Skeletal muscle tissue (tissue), 4 donors: ENCODE data around the gene FOXA1. TPM values are rescaled to one million over a fixed set of nuclear protein-coding genes. Genes with fewer than 3 reads are reported as not detected.
"Not testable (repeated sequence)": the region's sequence is repeated elsewhere in the genome, so short reads cannot be mapped to it uniquely, and the experiment has no call there.

Source experiments
- H3K27ac ChIP-seq: one replicate; pipeline ENCODE4 v1.7.0; 2013; ENCODE audit warnings: mild to moderate bottlenecking, low read depth, low read length, inconsistent platforms
- H3K27me3 ChIP-seq, 3 donors: one replicate each; pipeline ENCODE4 v1.7.0; 2013; ENCODE audit warnings: low read length in 3 of 3; ENCODE audit not compliant: control insufficient read depth in 3 of 3, insufficient read depth in 3 of 3
- H3K36me3 ChIP-seq, 3 donors: one replicate each; pipeline ENCODE4 v1.7.0; 2013; ENCODE audit warnings: low read length in 3 of 3; ENCODE audit not compliant: control insufficient read depth in 3 of 3, insufficient read depth in 3 of 3
- H3K4me1 ChIP-seq, 3 donors: one replicate each; pipeline ENCODE4 v1.7.0; 2013; ENCODE audit warnings: low read length in 3 of 3, mild to moderate bottlenecking in 3 of 3; ENCODE audit not compliant: control insufficient read depth in 3 of 3, insufficient read depth in 3 of 3
- H3K4me3 ChIP-seq, 3 donors: one replicate each; pipeline ENCODE4 v1.7.0; 2013; ENCODE audit warnings: low read length in 3 of 3
- H3K9ac ChIP-seq, 3 donors: one replicate each; pipeline ENCODE4 v1.7.0; 2013; ENCODE audit warnings: low read length in 3 of 3, mild to moderate bottlenecking in 3 of 3, moderate library complexity in 2 of 3, low read depth in 1 of 3
- H3K9me3 ChIP-seq, 3 donors: one replicate each; pipeline ENCODE4 v1.7.0; 2013; ENCODE audit warnings: low read length in 3 of 3; ENCODE audit not compliant: control insufficient read depth in 3 of 3
- total RNA-seq: library from RNA; depleted of rRNA; stranded (reverse); fragments of >200 nt; gene quantifications from one replicate; pipeline ENCODE4 v1.2.3, GENCODE V29; 2014
- donor health status: Osteomylitis.

FOXA1 gene
- total RNA-seq, 1 donor from 2014 or later: not detected

DNA sequence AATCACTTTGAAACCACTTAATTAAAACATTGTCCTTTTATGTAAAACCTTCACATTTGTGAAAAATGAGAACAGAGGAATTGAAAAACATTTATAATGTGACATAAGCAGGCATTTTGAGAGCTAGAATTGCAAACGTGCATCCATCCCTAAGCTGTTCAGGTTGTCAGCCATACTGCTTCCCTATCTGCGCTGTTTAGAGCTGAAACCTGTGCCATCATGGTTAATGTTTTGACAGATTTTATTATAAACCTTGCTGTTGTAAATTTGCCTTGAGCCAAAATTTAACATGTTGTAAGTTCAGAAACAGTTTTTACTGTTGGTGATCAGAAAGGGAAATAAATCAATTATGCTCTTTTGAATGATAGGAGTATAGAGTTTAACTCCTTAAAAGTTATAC lies 31.9 kb downstream of the FOXA1 start:
- Histone ChIP-seq H3K4me3 (no peak overlapping the region), H3K9me3 (no peaks in the 10 kb centered on the region), H3K4me1 (no peaks in the 10 kb centered on the region), H3K9ac (no peak overlapping the region), H3K36me3 (no peaks in the 10 kb centered on the region), H3K27ac (no peak overlapping the region), H3K27me3 (no peaks in the 10 kb centered on the region)

- Histone ChIP-seq H3K9me3 (no peaks in the 10 kb centered on the region), H3K36me3 (no peaks in the 10 kb centered on the region), H3K9ac (no peak overlapping the region), H3K27ac (no peak overlapping the region), H3K4me1 (no peaks in the 10 kb centered on the region), H3K27me3 (no peaks in the 10 kb centered on the region), H3K4me3 (no peak overlapping the region)
Measured at GRCh38 chr14:37559386-37559785, 35.7 kb downstream of the FOXA1 start.

- H3K27me3 ChIP-seq: no peaks in the 10 kb centered on the region
- H3K9ac ChIP-seq: no peak overlapping the region
- H3K4me1 ChIP-seq: no peaks in the 10 kb centered on the region
- no peaks in the 10 kb centered on the region for H3K36me3 ChIP-seq
- no peak overlapping the region for H3K4me3 ChIP-seq
- H3K27ac ChIP-seq: no peak overlapping the region
- H3K9me3 ChIP-seq: peaks cover 0 to 3% (median 0%) of the 10 kb centered on the region in 3 donors
Measured at GRCh38 chr14:37558740-37559139, 36.3 kb downstream of the FOXA1 start.

DNA sequence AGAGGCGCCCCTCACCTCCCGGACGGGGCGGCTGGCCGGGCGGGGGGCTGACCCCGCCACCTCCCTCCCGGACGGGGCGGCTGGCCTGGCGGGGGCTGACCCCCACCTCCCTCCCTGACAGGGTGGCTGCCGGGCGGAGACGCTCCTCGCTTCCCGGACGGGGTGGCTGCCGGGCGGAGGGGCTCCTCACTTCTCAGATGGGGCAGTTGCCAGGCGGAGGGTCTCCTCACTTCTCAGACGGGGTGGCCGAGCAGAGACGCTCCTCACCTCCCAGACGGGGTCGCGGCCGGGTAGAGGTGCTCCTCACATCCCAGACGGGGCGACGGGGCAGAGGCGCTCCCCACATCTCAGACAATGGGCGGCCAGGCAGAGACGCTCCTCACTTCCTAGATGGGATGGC lies 39.5 kb downstream of the FOXA1 start:
- H3K4me1 ChIP-seq, H3K4me3 ChIP-seq, H3K27me3 ChIP-seq, H3K9me3 ChIP-seq, H3K9ac ChIP-seq, H3K27ac ChIP-seq, H3K36me3 ChIP-seq: not testable (repeated sequence)

DNA sequence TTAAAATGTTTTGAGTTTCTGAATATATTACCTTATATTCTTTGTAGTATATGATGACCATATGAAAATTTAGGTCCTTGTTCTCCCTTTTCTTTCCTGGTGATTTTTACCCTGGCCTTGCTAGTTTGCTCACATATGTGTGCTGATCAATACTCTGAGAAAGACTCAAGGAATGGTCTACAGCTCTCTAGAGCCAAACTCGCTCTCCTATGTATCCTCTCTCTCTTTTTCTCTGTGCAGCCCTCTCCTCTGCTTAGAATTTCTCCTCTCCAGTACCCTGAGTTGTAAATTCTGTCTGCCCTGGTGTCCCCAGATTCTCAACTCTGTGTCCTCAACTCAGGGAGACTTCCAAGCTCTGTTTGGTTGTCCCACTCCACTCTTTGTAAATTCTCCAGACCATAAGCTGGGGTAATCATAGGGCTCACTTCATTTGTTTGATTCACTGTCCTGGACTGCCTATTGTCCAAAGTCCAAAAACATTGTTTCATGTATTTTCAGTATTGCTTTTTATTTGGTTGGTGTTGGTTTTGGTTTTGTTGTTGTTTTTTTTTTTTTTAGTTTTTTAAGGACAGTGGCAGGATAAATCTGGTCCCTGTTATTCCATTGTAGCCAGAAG lies 41.0 kb downstream of the FOXA1 start:
- Histone ChIP-seq H3K4me3 (no peak overlapping the region), H3K4me1 (no peaks in the 10 kb centered on the region), H3K27ac (no peak overlapping the region), H3K9ac (no peak overlapping the region), H3K9me3 (peaks cover 0 to 3% (median 0%) of the 10 kb centered on the region in 3 donors), H3K36me3 (no peaks in the 10 kb centered on the region), H3K27me3 (no peaks in the 10 kb centered on the region)

DNA sequence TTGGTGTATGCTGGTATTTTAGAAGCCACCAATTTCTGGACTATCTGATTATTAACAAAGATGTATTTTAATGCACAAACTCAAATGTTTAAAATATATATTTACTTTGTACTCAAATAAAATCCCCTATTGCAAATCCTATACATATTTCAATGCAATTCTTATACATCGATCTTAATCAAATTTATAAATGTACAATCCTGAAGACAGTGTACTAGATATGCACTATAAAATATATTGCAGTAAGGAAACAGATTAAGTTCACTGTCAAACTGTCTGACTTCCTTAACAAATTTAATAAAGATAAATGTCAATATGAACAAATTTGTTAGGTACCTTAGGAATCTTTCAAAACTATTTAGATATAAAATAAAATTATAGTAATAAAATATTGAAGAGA lies 43.9 kb downstream of the FOXA1 start:
- Histone ChIP-seq H3K9me3 (peaks cover 0 to 3% (median 0%) of the 10 kb centered on the region in 3 donors), H3K27me3 (no peaks in the 10 kb centered on the region), H3K27ac (no peak overlapping the region), H3K4me3 (no peak overlapping the region), H3K4me1 (no peaks in the 10 kb centered on the region), H3K9ac (no peak overlapping the region), H3K36me3 (no peaks in the 10 kb centered on the region)

- H3K27me3 ChIP-seq: no peaks in the 10 kb centered on the region
- H3K4me3 ChIP-seq: no peak overlapping the region
- no peak overlapping the region for H3K9ac ChIP-seq
- H3K27ac ChIP-seq: no peak overlapping the region
- no peaks in the 10 kb centered on the region for H3K36me3 ChIP-seq
- peaks cover 0 to 3% (median 0%) of the 10 kb centered on the region in 3 donors for H3K9me3 ChIP-seq
- H3K4me1 ChIP-seq: no peaks in the 10 kb centered on the region
Measured at GRCh38 chr14:37550511-37550910, 44.5 kb downstream of the FOXA1 start.

- Histone ChIP-seq H3K4me1 (no peaks in the 10 kb centered on the region), H3K27ac (no peak overlapping the region), H3K9ac (no peak overlapping the region), H3K36me3 (no peaks in the 10 kb centered on the region), H3K27me3 (no peaks in the 10 kb centered on the region), H3K4me3 (no peak overlapping the region), H3K9me3 (no peaks in the 10 kb centered on the region)
Measured at GRCh38 chr14:37546621-37547447, 48.2 kb downstream of the FOXA1 start.

- H3K4me1 ChIP-seq: no peaks in the 10 kb centered on the region
- no peak overlapping the region for H3K4me3 ChIP-seq
- no peak overlapping the region for H3K27ac ChIP-seq
- H3K27me3 ChIP-seq: no peaks in the 10 kb centered on the region
- H3K36me3 ChIP-seq: no peaks in the 10 kb centered on the region
- H3K9ac ChIP-seq: no peak overlapping the region
- H3K9me3 ChIP-seq: no peaks in the 10 kb centered on the region
Measured at GRCh38 chr14:37545174-37545573, 49.9 kb downstream of the FOXA1 start.

DNA sequence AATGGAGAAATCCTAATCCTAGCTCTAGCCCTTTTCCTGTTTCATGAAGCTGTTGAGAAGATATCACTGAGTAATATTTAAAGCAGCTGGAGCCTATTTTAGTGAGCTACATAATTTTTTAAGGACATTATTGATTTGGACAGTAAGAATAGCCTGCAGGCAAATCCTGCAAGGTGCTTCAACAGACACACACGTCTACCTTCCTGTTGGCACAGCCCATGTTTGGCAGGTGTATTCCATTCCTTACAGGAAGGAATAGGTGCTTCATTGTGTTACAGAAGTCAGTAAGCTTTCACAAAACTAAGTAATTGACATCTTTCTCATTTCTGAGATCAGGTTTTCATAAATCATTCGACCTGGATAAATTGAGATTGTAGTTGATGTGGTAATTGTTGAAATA lies 50.6 kb downstream of the FOXA1 start:
- no peak overlapping the region for H3K9ac ChIP-seq
- no peaks in the 10 kb centered on the region for H3K27me3 ChIP-seq
- H3K9me3 ChIP-seq: no peaks in the 10 kb centered on the region
- H3K36me3 ChIP-seq: no peaks in the 10 kb centered on the region
- no peak overlapping the region for H3K4me3 ChIP-seq
- no peaks in the 10 kb centered on the region for H3K4me1 ChIP-seq
- no peak overlapping the region for H3K27ac ChIP-seq
